ENCODE results near the gene LGALS3BP. TPM values are rescaled to one million over a fixed set of nuclear protein-coding genes. Genes with fewer than 3 reads are reported as not detected.

LGALS3BP gene
- total RNA-seq, 1 donor: 457 TPM

DNA sequence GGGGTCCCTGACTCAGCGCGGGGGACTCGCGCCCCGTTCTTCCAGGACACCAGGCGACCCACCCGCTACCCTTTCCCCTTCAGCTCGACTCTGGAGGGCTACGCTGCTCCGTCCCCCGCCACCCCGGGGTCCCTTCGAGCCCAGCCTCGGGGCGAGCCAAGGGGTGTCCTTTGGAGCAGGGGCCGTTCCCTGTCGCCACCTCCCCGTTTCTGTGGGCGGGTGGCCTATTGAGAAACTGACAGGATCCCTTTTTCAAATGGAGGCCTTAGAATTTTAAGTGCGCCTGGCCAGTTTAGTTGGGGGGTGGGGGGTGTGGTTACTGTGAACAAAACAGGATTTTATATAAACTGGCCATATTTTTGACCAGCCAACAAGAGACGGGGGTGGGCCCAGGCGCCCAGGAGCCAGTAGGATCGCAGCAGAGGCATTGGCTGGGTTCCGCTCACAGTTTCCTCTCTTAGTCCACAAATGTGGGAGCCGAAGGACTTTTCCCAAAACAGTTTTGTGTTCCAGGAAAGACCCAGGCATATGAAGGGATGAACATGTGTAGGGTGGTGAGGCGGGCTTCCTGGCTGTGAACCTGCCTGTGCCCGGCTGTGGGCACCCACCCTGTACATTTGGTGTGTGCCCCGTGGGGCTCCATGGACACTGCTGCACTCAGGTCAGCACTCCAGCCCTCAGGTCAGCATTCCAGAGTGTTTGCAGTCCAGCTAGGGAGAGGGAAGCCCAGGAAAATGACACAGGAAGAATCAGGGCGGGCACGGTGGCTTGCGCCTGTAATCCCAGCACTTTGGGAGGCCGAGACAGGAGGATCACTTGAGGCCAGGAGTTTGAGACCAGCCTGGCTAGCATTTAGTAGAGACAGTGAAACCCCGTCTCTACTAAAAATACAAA, 53.8 kb downstream of the LGALS3BP start:
- Histone ChIP-seq H3K36me3 (ENCODE audit: insufficient read depth, low read length) (no peaks in the 10 kb centered on the region), H3K27me3 (ENCODE audit: insufficient read depth, low read length) (no peaks in the 10 kb centered on the region), H3K27ac (ENCODE audit: low read depth, low read length) (peak overlapping the region; percentile 54), H3K9me3 (ENCODE audit: low read depth, low read length) (no peaks in the 10 kb centered on the region), H3K4me2 (ENCODE audit: insufficient read depth, low read length) (peak overlapping the region; percentile 93), H4K20me1 (ENCODE audit: insufficient read depth, low read length) (peaks cover 32% of the 10 kb centered on the region), H2AFZ (ENCODE audit: low read length) (peak overlapping the region; percentile 75), H3K79me2 (ENCODE audit: insufficient read depth, low read length) (peaks cover 40% of the 10 kb centered on the region), H3K4me3 (ENCODE audit: insufficient read depth, low read length) (peak overlapping the region; percentile 78), H3K4me1 (ENCODE audit: insufficient read depth, low read length) (peaks cover 29% of the 10 kb centered on the region)
- DNase-seq (ENCODE audit: insufficient read length, low spot score, missing footprints): peak; percentile 99
- TF ChIP-seq, protein P1, sequence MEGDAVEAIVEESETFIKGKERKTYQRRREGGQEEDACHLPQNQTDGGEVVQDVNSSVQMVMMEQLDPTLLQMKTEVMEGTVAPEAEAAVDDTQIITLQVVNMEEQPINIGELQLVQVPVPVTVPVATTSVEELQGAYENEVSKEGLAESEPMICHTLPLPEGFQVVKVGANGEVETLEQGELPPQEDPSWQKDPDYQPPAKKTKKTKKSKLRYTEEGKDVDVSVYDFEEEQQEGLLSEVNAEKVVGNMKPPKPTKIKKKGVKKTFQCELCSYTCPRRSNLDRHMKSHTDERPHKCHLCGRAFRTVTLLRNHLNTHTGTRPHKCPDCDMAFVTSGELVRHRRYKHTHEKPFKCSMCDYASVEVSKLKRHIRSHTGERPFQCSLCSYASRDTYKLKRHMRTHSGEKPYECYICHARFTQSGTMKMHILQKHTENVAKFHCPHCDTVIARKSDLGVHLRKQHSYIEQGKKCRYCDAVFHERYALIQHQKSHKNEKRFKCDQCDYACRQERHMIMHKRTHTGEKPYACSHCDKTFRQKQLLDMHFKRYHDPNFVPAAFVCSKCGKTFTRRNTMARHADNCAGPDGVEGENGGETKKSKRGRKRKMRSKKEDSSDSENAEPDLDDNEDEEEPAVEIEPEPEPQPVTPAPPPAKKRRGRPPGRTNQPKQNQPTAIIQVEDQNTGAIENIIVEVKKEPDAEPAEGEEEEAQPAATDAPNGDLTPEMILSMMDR (IDR thresholded peaks at IDR 0.05; ENCODE audit: extremely low read depth, low read depth, low read length): no peak

DNA sequence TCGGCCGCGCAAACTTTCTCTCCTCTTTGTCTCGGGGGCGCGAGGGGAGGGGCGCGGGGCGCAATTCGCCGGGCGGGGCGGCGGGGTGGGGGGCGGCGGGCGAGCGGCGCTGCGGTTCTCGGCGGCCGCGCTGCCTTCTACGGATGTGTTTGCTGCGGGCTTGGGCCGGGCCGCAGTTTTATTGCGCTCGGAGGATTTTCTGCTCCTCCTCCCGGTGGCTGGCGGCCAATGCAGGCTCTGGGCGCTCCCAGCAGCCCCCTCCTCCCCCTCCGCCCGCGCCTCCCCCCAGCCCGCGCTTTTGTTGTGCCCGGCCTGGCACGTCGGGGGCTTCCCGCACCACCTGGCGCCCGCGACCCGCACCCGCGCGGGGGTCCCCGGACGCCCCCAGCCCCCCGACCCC, 54.5 kb downstream of the LGALS3BP start, which contains the start of gene TIMP2:
TSS of gene TIMP2 (minus strand) at position 154 of the 400 bp plus-strand sequence. CDS start 299 bp downstream, outside the sequence.
- Histone ChIP-seq H3K27ac (ENCODE audit: low read depth, low read length) (peak within 1 kb of the TSS; percentile 54), H2AFZ (ENCODE audit: low read length) (peak within 1 kb of the TSS; percentile 75), H3K4me3 (ENCODE audit: insufficient read depth, low read length) (peak within 1 kb of the TSS; percentile 88), H3K79me2 (ENCODE audit: insufficient read depth, low read length) (peaks cover 46% of the 10 kb centered on the region), H4K20me1 (ENCODE audit: insufficient read depth, low read length) (peaks cover 39% of the 10 kb centered on the region), H3K36me3 (ENCODE audit: insufficient read depth, low read length) (no peaks in the 10 kb centered on the region), H3K9me3 (ENCODE audit: low read depth, low read length) (no peaks in the 10 kb centered on the region), H3K4me1 (ENCODE audit: insufficient read depth, low read length) (peaks cover 30% of the 10 kb centered on the region), H3K27me3 (ENCODE audit: insufficient read depth, low read length) (no peaks in the 10 kb centered on the region), H3K4me2 (ENCODE audit: insufficient read depth, low read length) (peak within 1 kb of the TSS; percentile 93)
- peak; percentile 99 for DNase-seq (ENCODE audit: insufficient read length, low spot score, missing footprints)
- TF ChIP-seq, protein P1 (IDR thresholded peaks at IDR 0.05; ENCODE audit: extremely low read depth, low read depth, low read length): no peak

DNA sequence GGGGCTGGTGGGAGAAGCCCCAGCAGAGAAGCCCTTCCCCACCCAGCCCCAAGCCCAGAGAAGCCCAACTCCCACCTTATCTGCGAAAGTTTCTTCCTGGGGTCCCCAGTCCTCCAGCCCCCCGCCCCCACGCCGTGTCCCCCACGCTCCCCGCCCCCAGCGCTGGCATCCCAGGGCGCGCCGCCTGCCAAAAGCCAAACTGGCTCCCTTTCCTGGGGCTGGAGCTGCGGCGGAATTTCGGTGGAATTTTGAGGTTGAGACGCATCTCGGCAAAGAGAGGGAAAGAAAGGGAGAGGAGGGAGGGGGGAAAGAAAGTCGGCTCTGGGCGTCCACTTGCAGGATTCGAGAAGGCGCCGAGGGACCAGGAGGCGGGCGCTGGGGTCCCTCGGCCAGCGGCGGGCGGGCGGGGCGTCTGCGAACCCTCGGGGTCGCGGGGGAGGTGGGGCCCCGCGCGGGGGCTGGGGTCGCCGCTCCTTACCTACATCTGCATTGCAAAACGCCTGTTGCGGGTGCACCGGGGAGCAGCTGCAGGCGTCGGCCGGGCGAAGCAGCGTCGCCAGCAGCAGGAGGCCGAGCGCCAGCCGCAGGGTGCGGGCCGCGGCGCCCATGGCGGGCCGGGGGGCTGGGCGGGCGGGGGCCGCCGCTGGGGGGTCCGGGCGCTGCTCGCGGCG, 55.1 kb downstream of the LGALS3BP start:
- H2AFZ ChIP-seq (ENCODE audit: low read length): no peak overlapping the region
- no peaks in the 10 kb centered on the region for H3K36me3 ChIP-seq (ENCODE audit: insufficient read depth, low read length)
- H3K27me3 ChIP-seq (ENCODE audit: insufficient read depth, low read length): no peaks in the 10 kb centered on the region
- peak overlapping the region; percentile 92 for H3K4me2 ChIP-seq (ENCODE audit: insufficient read depth, low read length)
- peaks cover 45% of the 10 kb centered on the region for H4K20me1 ChIP-seq (ENCODE audit: insufficient read depth, low read length)
- TF ChIP-seq, protein P1 (IDR thresholded peaks at IDR 0.05; ENCODE audit: extremely low read depth, low read depth, low read length): no peak
- no peaks in the 10 kb centered on the region for H3K9me3 ChIP-seq (ENCODE audit: low read depth, low read length)
- peak overlapping the region; percentile 17 for H3K27ac ChIP-seq (ENCODE audit: low read depth, low read length)
- H3K4me1 ChIP-seq (ENCODE audit: insufficient read depth, low read length): peaks cover 30% of the 10 kb centered on the region
- peak; percentile 91 for DNase-seq (ENCODE audit: insufficient read length, low spot score, missing footprints)
- H3K4me3 ChIP-seq (ENCODE audit: insufficient read depth, low read length): peak overlapping the region; percentile 88
- peaks cover 53% of the 10 kb centered on the region for H3K79me2 ChIP-seq (ENCODE audit: insufficient read depth, low read length)
